Esophagus squamous epithelium (tissue), 4 donors: Measurements from ENCODE around the gene CUBN.

ENCODE experiments used
- CTCF ChIP-seq, 6 experiments: fragments of 450-650 bp in 4 of 6; fragments of 200-600 bp in 2 of 6; sonication (generic) in 2 of 6; IDR thresholded peaks; one replicate each; pipeline ENCODE4 v1.5.1; 2016 to 2019; ENCODE audit warnings: antibody characterized with exemption in 6 of 6, mild to moderate bottlenecking in 4 of 6, moderate library complexity in 4 of 6
- POLR2A ChIP-seq, 4 donors: fragments of 450-650 bp; IDR thresholded peaks; one replicate each; pipeline ENCODE4 v1.6.1; 2017; ENCODE audit warnings: antibody characterized with exemption in 4 of 4, mild to moderate bottlenecking in 4 of 4, moderate library complexity in 3 of 4

GRCh38 chr10:16865766-16866165 is 263.8 kb downstream of the CUBN start:
- TF ChIP-seq CTCF (IDR thresholded peaks at IDR 0.05) (no peak), POLR2A (IDR thresholded peaks at IDR 0.05) (no peak)
